ENCODE measurements around the gene SRRT. TPM values are rescaled to one million over a fixed set of nuclear protein-coding genes. Genes with fewer than 3 reads are reported as not detected.
"Not testable (repeated sequence)": the region's sequence is repeated elsewhere in the genome, so short reads cannot be mapped to it uniquely, and the experiment has no call there.

Gene SRRT
- total RNA-seq, 1 donor from 2014 or later: 318 TPM

DNA sequence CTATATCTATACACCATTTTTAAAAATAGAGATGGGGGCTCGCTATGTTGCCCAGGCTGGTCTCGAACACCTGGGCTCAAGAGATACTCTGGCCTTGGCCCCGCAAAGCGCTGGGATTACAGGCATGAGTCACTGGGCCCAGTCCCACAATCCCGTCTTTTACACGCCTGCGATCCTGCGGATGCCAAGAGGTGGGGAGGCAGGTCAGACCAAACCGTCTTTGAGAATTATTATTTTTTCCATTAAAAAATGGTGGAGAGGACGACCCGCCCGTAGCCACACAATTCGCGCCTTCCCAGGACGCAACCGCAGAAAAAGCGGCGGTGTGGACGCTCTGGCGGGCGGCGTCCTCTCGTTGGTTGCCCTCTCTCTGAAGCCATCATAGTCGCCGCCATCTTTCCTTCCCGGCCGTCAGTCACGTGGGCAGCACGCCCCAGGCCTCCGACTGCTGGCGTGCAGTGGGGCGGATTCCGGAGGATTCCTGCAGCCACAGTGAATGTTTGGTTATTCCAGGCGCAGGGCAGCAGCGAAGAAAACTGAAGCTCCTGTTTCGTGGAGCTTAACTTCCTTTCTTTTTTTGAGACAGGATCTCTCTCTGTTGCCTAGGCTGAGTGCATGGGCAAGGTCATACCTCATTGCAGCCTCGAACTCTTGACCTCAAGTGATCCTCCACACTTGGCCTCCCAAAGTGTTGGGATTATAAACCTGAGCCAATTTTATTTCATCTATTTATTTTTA, 37.6 kb upstream of the SRRT start:
- Mint-ChIP-seq H3K27me3 (peaks cover 3% of the 10 kb centered on the region), H3K9me3 (no peaks in the 10 kb centered on the region), H3K36me3 (ENCODE audit: low read depth) (no peaks in the 10 kb centered on the region), H3K4me1 (peaks cover 4% of the 10 kb centered on the region), H3K27ac (peak overlapping the region; percentile 67), H3K4me3 (peak overlapping the region; percentile 76)
- DNase-seq: peak; percentile 91
- intact Hi-C loops (cut with micrococcal nuclease): loop anchor here (2.0 kb wide), 1 partner anchor 30 kb away; the partner anchor contains the start of gene TRIP6

- H3K36me3 Mint-ChIP-seq (ENCODE audit: low read depth): no peaks in the 10 kb centered on the region
- H3K4me1 Mint-ChIP-seq: peaks cover 4% of the 10 kb centered on the region
- H3K4me3 Mint-ChIP-seq: no peak overlapping the region
- no peak overlapping the region for H3K27ac Mint-ChIP-seq
- intact Hi-C loops (cut with micrococcal nuclease): no loop called here
- no peak for DNase-seq
- no peaks in the 10 kb centered on the region for H3K9me3 Mint-ChIP-seq
- peaks cover 3% of the 10 kb centered on the region for H3K27me3 Mint-ChIP-seq
These were observed 35.5 kb upstream of the SRRT start for GRCh38 chr7:100839361-100839760.

DNA sequence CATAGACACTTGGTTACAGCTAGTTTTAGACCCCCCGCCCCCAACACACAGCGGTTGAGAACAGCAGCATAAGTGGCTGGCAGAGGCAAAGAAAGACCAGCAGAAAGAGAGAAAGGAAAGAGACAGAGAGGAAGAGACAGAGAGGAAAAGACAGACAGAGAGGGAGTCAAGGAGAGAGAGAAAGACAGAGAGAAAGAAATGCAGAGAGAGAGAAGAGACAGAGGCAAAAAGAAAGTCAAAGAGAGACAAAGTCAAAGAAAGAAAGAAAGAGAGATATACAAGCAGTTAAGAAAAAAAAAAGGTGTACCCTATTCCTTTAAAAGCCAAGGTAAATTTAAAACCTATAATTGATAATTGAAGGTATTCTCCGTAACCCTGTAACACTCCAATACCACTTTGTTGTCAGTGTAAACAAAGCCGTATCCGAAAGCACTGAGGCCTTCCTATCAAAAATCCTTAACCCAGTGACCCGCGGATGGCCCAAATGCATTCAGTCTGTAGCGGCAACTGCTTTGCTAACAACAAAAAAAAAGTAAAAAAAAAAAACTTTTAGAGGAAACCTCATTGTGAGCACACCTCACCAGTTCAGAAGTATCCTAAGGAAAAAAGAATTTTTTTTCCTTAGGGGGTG, 34.3 kb upstream of the SRRT start:
- no peak for DNase-seq
- intact Hi-C loops (cut with micrococcal nuclease): no loop called here
- Mint-ChIP-seq H3K4me3 (no peak overlapping the region), H3K9me3 (no peaks in the 10 kb centered on the region), H3K4me1 (peaks cover 4% of the 10 kb centered on the region), H3K27ac (no peak overlapping the region), H3K36me3 (ENCODE audit: low read depth) (no peaks in the 10 kb centered on the region), H3K27me3 (peaks cover 3% of the 10 kb centered on the region)

GRCh38 chr7:100847360-100847759, 27.5 kb upstream of the SRRT start:
- no peak overlapping the region for H3K4me3 Mint-ChIP-seq
- intact Hi-C loops (cut with micrococcal nuclease): no loop called here
- H3K9me3 Mint-ChIP-seq: no peaks in the 10 kb centered on the region
- H3K27me3 Mint-ChIP-seq: no peaks in the 10 kb centered on the region
- no peak overlapping the region for H3K27ac Mint-ChIP-seq
- peaks cover 3% of the 10 kb centered on the region for H3K4me1 Mint-ChIP-seq
- H3K36me3 Mint-ChIP-seq (ENCODE audit: low read depth): no peaks in the 10 kb centered on the region
- DNase-seq: no peak

- no peaks in the 10 kb centered on the region for H3K9me3 Mint-ChIP-seq
- peak within 1 kb of the TSS; percentile 82 for H3K27ac Mint-ChIP-seq
- H3K36me3 Mint-ChIP-seq (ENCODE audit: low read depth): peaks cover 13% of the 10 kb centered on the region
- H3K27me3 Mint-ChIP-seq: no peaks in the 10 kb centered on the region
- intact Hi-C loops (cut with micrococcal nuclease): loop anchor here (1.0 to 5.0 kb wide), 7 partner anchors 15 to 751 kb away; partner anchors contain the start of genes AP4M1, FBXO24, LRCH4 and MCM7
- DNase-seq: peak; percentile 97
- peak within 1 kb of the TSS; percentile 95 for H3K4me3 Mint-ChIP-seq
- peaks cover 12% of the 10 kb centered on the region for H3K4me1 Mint-ChIP-seq
These were observed 22.6 kb upstream of the SRRT start, which contains the start of gene SLC12A9 for GRCh38 chr7:100852048-100852872. SLC12A9 (plus strand) TSS chr7:100852713; CDS start chr7:100854198, 1,485 bp downstream.

- no peak overlapping the region for H3K27ac Mint-ChIP-seq
- peaks cover 20% of the 10 kb centered on the region for H3K36me3 Mint-ChIP-seq (ENCODE audit: low read depth)
- H3K4me3 Mint-ChIP-seq: peak overlapping the region; percentile 95
- intact Hi-C loops (cut with micrococcal nuclease): loop anchor here (5.0 kb wide), 2 partner anchors 222 to 267 kb away; partner anchors contain the start of genes FBXO24 and LRCH4
- no peaks in the 10 kb centered on the region for H3K9me3 Mint-ChIP-seq
- no peaks in the 10 kb centered on the region for H3K27me3 Mint-ChIP-seq
- DNase-seq: no peak
- peaks cover 12% of the 10 kb centered on the region for H3K4me1 Mint-ChIP-seq
These were observed 20.6 kb upstream of the SRRT start for GRCh38 chr7:100854146-100854895.

- H3K27ac Mint-ChIP-seq, DNase-seq, H3K4me3 Mint-ChIP-seq, H3K9me3 Mint-ChIP-seq, H3K27me3 Mint-ChIP-seq: not testable (repeated sequence)
- peaks cover 12% of the 10 kb centered on the region for H3K4me1 Mint-ChIP-seq
- intact Hi-C loops (cut with micrococcal nuclease): loop anchor here (5.0 kb wide), 2 partner anchors 223 to 268 kb away; partner anchors contain the start of genes FBXO24 and LRCH4
- H3K36me3 Mint-ChIP-seq (ENCODE audit: low read depth): peaks cover 26% of the 10 kb centered on the region
These were observed 20.0 kb upstream of the SRRT start for GRCh38 chr7:100854899-100855298.

DNA sequence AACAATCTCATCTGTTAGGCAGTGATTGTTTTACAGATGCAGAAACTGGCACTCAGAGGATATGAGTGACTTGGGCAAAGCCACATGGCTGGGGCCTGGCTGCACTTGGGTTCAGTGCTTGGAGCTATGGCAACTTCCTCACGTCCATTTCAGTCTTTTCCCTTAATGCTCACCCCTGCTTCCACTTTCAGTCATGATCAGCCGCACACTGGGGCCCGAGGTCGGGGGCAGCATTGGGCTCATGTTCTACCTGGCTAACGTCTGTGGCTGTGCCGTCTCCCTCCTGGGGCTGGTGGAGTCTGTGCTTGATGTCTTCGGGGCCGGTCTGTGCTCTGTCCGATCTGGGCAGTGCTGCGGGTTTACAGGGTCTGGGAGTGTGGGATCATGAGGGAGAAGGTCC, 19.4 kb upstream of the SRRT start:
- H3K36me3 Mint-ChIP-seq (ENCODE audit: low read depth): peaks cover 30% of the 10 kb centered on the region
- H3K9me3 Mint-ChIP-seq: no peaks in the 10 kb centered on the region
- no peak overlapping the region for H3K27ac Mint-ChIP-seq
- no peak for DNase-seq
- H3K27me3 Mint-ChIP-seq: no peaks in the 10 kb centered on the region
- intact Hi-C loops (cut with micrococcal nuclease): no loop called here
- no peak overlapping the region for H3K4me3 Mint-ChIP-seq
- H3K4me1 Mint-ChIP-seq: peaks cover 12% of the 10 kb centered on the region

- no peaks in the 10 kb centered on the region for H3K27me3 Mint-ChIP-seq
- H3K36me3 Mint-ChIP-seq (ENCODE audit: low read depth): peaks cover 35% of the 10 kb centered on the region
- peaks cover 11% of the 10 kb centered on the region for H3K4me1 Mint-ChIP-seq
- no peak overlapping the region for H3K4me3 Mint-ChIP-seq
- no peaks in the 10 kb centered on the region for H3K9me3 Mint-ChIP-seq
- no peak for DNase-seq
- intact Hi-C loops (cut with micrococcal nuclease): no loop called here
- no peak overlapping the region for H3K27ac Mint-ChIP-seq
These were observed 18.0 kb upstream of the SRRT start for GRCh38 chr7:100856871-100857282.

GRCh38 chr7:100859856-100860255, 15.0 kb upstream of the SRRT start:
- H3K9me3 Mint-ChIP-seq: no peaks in the 10 kb centered on the region

DNA sequence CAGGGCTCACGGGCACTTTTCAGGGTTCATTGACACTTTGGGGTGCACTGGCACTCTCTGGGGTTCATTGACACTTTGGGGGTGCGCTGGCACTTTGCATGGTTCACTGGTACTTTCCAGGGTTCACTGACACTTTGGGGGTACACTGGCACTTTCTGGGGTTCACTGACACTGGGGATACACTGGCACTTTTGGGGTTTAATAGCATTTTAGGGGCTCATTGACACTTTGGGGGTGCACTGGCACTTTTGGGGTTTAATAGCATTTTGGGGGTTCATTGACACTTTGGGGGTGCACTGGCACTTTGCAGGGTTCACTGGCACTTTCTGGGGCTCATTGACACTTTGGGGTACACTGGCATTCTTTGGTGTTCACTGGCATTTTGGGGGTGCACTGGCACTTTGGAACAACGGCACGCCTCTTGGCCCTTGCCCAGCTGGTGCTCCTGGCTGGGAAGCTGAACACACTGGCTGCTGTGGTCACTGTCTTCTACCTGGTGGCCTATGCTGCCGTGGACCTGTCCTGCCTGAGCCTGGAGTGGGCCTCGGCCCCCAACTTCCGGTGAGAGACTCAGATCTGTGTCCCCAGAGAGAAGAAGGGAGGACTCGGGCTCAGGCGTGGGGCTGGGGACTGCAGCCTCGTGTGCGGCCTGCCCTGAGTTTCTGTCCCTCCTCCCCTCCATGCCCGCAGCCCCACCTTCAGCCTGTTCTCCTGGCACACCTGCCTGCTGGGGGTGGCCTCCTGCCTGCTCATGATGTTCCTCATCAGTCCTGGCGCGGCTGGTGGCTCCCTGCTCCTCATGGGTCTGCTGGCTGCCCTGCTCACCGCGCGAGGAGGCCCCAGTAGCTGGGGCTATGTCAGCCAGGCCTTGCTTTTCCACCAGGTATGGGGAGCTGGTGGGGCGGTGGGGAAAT, 13.9 kb upstream of the SRRT start:
- Mint-ChIP-seq H3K27me3 (no peaks in the 10 kb centered on the region), H3K27ac (no peak overlapping the region), H3K9me3 (no peaks in the 10 kb centered on the region), H3K4me1 (no peaks in the 10 kb centered on the region), H3K4me3 (no peak overlapping the region), H3K36me3 (ENCODE audit: low read depth) (peaks cover 44% of the 10 kb centered on the region)
- intact Hi-C loops (cut with micrococcal nuclease): no loop called here
- no peak for DNase-seq

More at GRCh38 chr7:100859856-100860255, 15.0 kb upstream of the SRRT start:
- H3K4me1 Mint-ChIP-seq: no peaks in the 10 kb centered on the region
- no peaks in the 10 kb centered on the region for H3K27me3 Mint-ChIP-seq
- intact Hi-C loops (cut with micrococcal nuclease): no loop called here
- H3K27ac Mint-ChIP-seq: no peak overlapping the region
- H3K4me3 Mint-ChIP-seq: no peak overlapping the region
- no peak for DNase-seq
- H3K36me3 Mint-ChIP-seq (ENCODE audit: low read depth): peaks cover 44% of the 10 kb centered on the region

DNA sequence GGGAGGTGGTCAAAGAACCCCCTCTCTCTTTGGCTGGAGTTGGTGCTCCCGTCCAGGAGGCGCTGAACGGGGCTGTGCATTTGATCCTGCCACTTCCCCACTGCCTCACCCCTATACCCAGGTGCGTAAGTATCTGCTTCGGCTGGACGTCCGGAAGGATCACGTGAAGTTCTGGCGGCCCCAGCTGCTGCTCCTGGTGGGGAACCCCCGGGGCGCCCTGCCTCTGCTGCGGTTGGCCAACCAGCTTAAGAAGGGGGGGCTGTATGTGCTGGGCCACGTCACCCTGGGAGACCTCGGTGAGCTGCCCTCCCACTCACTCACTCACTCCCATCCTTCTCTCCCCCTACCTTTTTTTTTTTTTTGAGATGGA, 13.3 kb upstream of the SRRT start:
- DNase-seq: no peak
- H3K36me3 Mint-ChIP-seq (ENCODE audit: low read depth): peaks cover 44% of the 10 kb centered on the region
- H3K4me3 Mint-ChIP-seq: no peak overlapping the region
- no peaks in the 10 kb centered on the region for H3K4me1 Mint-ChIP-seq
- H3K27ac Mint-ChIP-seq: no peak overlapping the region
- no peaks in the 10 kb centered on the region for H3K9me3 Mint-ChIP-seq
- intact Hi-C loops (cut with micrococcal nuclease): no loop called here
- H3K27me3 Mint-ChIP-seq: no peaks in the 10 kb centered on the region
